IPS-15b (cell line): ENCODE data around the gene CFAP53.
"Not testable (repeated sequence)": the region's sequence is repeated elsewhere in the genome, so short reads cannot be mapped to it uniquely, and the experiment has no call there.

ENCODE experiments used
- H3K27me3 ChIP-seq: one replicate; pipeline ENCODE4 v1.6.1; 2013; ENCODE audit warnings: low read length; ENCODE audit not compliant: control insufficient read depth, insufficient read depth
- H3K36me3 ChIP-seq: one replicate; pipeline ENCODE4 v1.6.1; 2013; ENCODE audit warnings: low read length; ENCODE audit not compliant: control insufficient read depth, insufficient read depth
- H3K4me1 ChIP-seq: one replicate; pipeline ENCODE4 v1.6.1; 2013; ENCODE audit warnings: mild to moderate bottlenecking, low read length; ENCODE audit not compliant: control insufficient read depth, insufficient read depth
- H3K4me3 ChIP-seq: one replicate; pipeline ENCODE4 v1.5.1; 2013; ENCODE audit warnings: low read depth, low read length
- H3K9ac ChIP-seq: one replicate; pipeline ENCODE4 v1.6.1; 2013; ENCODE audit warnings: low read depth, mild to moderate bottlenecking, low read length
- H3K9me3 ChIP-seq: one replicate; pipeline ENCODE4 v1.6.1; 2013; ENCODE audit warnings: mild to moderate bottlenecking, low read length; ENCODE audit not compliant: control insufficient read depth, insufficient read depth

CFAP53 gene

DNA sequence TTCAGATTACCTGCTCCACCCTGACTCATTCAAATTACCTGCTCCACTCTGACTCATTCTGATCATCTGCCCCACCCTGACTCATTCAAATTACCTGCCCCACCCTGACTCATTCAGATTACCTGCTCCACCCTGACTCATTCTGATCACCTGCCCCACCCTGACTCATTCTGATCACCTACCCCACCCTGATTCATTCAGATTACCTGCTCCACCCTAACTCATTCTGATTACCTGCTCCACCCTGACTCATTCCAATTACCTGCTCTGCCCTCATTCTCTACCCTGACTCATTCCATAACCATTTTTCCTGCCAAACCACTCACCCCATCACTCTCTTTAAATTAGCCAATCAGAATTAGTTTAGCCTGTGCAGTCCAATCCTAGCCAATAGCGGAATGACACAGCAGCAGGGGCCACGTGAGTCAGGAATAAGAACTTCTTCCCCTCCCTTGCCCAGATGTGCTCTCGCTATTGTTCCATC, 26.2 kb downstream of the CFAP53 start:
- H3K9ac ChIP-seq = no peak overlapping the region

DNA sequence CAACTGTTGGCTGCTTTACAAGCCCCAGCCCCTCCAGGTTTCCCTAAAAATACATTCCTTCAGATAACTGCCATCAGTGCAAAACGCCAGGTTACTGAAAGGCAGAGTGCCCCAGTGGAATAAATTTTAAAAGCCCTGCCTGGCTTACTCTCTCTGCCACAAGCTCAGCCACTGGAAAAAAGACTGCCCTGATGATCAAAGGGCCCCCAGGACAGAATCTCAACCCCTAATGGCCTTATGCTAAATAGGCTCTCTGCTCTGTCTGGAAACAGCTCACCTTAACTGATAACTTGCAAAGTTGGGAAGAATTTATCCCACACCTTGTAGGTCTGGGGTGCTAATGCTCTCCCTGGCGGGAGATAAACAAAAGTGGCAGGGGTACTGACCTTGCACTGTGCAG, 33.9 kb downstream of the CFAP53 start:
- no peak overlapping the region for H3K9ac ChIP-seq

More for the DNA sequence above, 26.2 kb downstream of the CFAP53 start:
- Histone ChIP-seq H3K4me1 (no peaks in the 10 kb centered on the region), H3K36me3 (no peaks in the 10 kb centered on the region), H3K27me3 (no peaks in the 10 kb centered on the region), H3K9me3 (peaks cover 2% of the 10 kb centered on the region), H3K4me3 (no peak overlapping the region)

GRCh38 chr18:50231621-50232020, 34.7 kb downstream of the CFAP53 start:
- H3K9me3 ChIP-seq = no peaks in the 10 kb centered on the region
- H3K36me3 ChIP-seq = no peaks in the 10 kb centered on the region
- no peak overlapping the region for H3K4me3 ChIP-seq
- H3K27me3 ChIP-seq = no peaks in the 10 kb centered on the region
- no peaks in the 10 kb centered on the region for H3K4me1 ChIP-seq
- no peak overlapping the region for H3K9ac ChIP-seq

More for the DNA sequence above, 33.9 kb downstream of the CFAP53 start:
- H3K4me3 ChIP-seq = no peak overlapping the region
- H3K36me3 ChIP-seq = no peaks in the 10 kb centered on the region
- H3K4me1 ChIP-seq = no peaks in the 10 kb centered on the region
- no peaks in the 10 kb centered on the region for H3K27me3 ChIP-seq
- no peaks in the 10 kb centered on the region for H3K9me3 ChIP-seq

DNA sequence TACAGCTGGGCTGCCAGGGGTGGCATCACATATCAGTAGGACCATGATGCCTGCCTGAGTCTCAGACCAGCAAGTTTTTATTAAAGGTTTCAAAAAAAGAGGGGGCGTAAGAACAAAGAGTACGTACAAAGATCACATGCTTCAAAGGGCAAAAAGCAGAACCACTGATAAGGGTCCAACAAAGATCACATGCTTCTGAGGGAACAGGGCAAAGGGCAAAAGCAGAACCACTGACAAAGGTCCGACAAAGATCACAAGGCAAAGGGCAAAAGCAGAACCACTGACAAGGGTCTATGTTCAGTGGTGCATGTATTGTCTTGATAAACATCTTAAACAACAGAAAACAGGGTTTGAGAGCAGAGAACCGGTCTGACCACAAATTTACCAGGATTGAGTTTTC, 46.0 kb downstream of the CFAP53 start:
- H3K27me3 ChIP-seq, H3K9ac ChIP-seq, H3K4me3 ChIP-seq, H3K36me3 ChIP-seq, H3K4me1 ChIP-seq, H3K9me3 ChIP-seq: not testable (repeated sequence)

- H3K9me3 ChIP-seq = no peaks in the 10 kb centered on the region
- H3K4me3 ChIP-seq = no peak overlapping the region
- no peaks in the 10 kb centered on the region for H3K36me3 ChIP-seq
Observed at GRCh38 chr18:50218432-50219197, 47.7 kb downstream of the CFAP53 start.

DNA sequence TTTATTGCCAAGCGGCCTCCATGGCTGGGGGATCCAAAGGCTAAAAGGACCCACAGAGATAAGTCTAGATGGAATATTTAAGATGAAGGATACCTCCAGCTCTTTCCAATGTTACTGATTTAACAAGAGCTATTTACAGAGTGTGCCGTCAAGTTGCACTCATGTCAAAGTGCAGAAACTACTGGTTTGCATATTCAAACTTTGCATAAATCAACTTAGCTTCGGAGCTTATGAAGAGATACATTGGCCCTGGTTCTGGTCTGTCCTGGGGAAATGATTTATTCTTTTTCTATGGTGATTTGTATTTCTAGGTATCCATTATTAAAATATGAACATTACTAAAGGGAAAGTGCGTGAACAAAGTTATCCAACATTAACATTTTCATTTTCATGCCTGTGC, 57.0 kb downstream of the CFAP53 start:
- Histone ChIP-seq H3K9ac (no peak overlapping the region), H3K36me3 (no peaks in the 10 kb centered on the region), H3K4me1 (no peaks in the 10 kb centered on the region), H3K4me3 (no peak overlapping the region), H3K27me3 (no peaks in the 10 kb centered on the region), H3K9me3 (no peaks in the 10 kb centered on the region)

More at GRCh38 chr18:50218432-50219197, 47.7 kb downstream of the CFAP53 start:
- H3K4me1 ChIP-seq = peaks cover 3% of the 10 kb centered on the region
- no peaks in the 10 kb centered on the region for H3K27me3 ChIP-seq
- H3K9ac ChIP-seq = no peak overlapping the region

GRCh38 chr18:50207722-50208121, 58.6 kb downstream of the CFAP53 start:
- no peaks in the 10 kb centered on the region for H3K36me3 ChIP-seq
- no peaks in the 10 kb centered on the region for H3K9me3 ChIP-seq
- H3K4me3 ChIP-seq = no peak overlapping the region
- H3K4me1 ChIP-seq = no peaks in the 10 kb centered on the region
- H3K27me3 ChIP-seq = peaks cover 8% of the 10 kb centered on the region
- no peak overlapping the region for H3K9ac ChIP-seq

DNA sequence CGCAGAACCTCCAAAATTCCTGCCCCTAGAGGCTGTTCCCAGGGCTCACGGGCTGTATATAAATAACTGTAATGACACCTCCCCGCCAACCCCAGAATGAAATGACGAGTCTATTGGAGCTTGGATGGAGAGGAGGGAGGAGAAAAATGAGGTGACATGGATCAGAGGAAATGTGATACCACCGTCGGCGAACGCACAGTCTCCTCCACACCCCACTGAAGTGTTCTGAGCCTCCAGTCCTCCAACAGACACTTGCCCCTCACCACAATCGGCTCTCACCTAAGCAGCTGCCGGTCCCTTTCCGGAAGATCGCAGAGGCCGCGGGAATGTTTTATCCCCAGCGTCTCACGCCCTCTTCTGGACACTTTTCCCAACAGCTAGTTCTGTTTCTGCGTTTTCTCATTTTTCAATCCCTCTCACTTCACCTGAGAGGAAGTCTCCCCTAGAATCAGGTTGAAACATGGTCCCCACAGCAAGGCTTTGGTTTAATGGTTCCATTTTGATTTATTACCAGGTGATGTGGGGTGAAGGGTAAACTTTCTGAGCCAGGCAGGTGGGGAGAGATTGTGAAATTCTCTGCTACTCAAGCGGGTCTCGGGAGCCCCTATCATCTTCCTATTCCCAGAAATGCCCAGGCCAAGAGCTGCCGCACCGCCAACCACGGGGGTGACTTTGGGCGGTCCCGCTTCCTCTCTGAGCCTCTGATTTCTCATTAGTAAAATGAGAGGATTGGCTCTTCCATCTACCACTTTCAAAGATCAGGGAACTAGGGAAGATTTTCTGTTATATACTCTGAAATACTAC, 62.3 kb downstream of the CFAP53 start:
- H3K27me3 ChIP-seq = peaks cover 16% of the 10 kb centered on the region
- no peaks in the 10 kb centered on the region for H3K4me1 ChIP-seq
- H3K9me3 ChIP-seq = no peaks in the 10 kb centered on the region
- no peak overlapping the region for H3K9ac ChIP-seq
- peak overlapping the region; percentile 47 for H3K4me3 ChIP-seq
- no peaks in the 10 kb centered on the region for H3K36me3 ChIP-seq

DNA sequence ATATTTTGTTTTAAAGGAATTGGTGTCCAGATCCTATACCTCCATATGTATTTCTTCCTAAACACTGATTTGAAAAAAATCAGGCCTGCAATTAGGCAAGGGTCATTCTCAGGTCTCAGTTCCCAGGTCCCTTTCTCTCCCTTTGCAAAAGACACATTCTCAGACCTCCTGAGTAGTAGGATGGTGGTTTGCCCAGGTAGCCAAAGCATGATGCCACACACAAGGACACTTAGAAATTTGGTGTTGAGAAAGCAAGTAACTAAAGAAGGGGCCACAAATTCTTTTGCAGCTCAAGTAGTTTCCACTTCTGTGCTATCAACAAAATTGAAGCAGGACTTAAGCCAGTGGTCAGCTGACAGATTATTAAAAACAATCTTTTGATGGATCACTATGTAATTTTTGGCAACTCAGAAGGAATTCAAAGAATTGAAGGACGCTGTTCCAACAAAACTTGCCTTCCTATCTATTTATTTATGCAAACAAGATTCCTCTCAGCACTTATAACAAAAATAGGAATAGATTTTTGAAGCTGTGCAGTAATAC, 64.7 kb downstream of the CFAP53 start:
- H3K9ac ChIP-seq = no peak overlapping the region
- H3K4me3 ChIP-seq = no peak overlapping the region

GRCh38 chr18:50199921-50200320, 66.4 kb downstream of the CFAP53 start:
- no peak overlapping the region for H3K4me3 ChIP-seq
- H3K4me1 ChIP-seq = no peaks in the 10 kb centered on the region
- no peak overlapping the region for H3K9ac ChIP-seq
- no peaks in the 10 kb centered on the region for H3K36me3 ChIP-seq
- no peaks in the 10 kb centered on the region for H3K9me3 ChIP-seq
- H3K27me3 ChIP-seq = peaks cover 36% of the 10 kb centered on the region

More for the DNA sequence above, 64.7 kb downstream of the CFAP53 start:
- Histone ChIP-seq H3K4me1 (no peaks in the 10 kb centered on the region), H3K36me3 (no peaks in the 10 kb centered on the region), H3K9me3 (no peaks in the 10 kb centered on the region), H3K27me3 (peaks cover 22% of the 10 kb centered on the region)

- no peak overlapping the region for H3K9ac ChIP-seq
- H3K4me1 ChIP-seq = no peaks in the 10 kb centered on the region
- H3K27me3 ChIP-seq = peaks cover 36% of the 10 kb centered on the region
- H3K4me3 ChIP-seq = no peak overlapping the region
- no peaks in the 10 kb centered on the region for H3K9me3 ChIP-seq
- no peaks in the 10 kb centered on the region for H3K36me3 ChIP-seq
Observed at GRCh38 chr18:50199346-50199855, 66.9 kb downstream of the CFAP53 start.
